ENCODE results near the gene PCDHA1. TPM values are rescaled to one million over a fixed set of nuclear protein-coding genes. Genes with fewer than 3 reads are reported as not detected.

Gene PCDHA1
- total RNA-seq, 1 experiment from 2014 or later, result not detected

DNA sequence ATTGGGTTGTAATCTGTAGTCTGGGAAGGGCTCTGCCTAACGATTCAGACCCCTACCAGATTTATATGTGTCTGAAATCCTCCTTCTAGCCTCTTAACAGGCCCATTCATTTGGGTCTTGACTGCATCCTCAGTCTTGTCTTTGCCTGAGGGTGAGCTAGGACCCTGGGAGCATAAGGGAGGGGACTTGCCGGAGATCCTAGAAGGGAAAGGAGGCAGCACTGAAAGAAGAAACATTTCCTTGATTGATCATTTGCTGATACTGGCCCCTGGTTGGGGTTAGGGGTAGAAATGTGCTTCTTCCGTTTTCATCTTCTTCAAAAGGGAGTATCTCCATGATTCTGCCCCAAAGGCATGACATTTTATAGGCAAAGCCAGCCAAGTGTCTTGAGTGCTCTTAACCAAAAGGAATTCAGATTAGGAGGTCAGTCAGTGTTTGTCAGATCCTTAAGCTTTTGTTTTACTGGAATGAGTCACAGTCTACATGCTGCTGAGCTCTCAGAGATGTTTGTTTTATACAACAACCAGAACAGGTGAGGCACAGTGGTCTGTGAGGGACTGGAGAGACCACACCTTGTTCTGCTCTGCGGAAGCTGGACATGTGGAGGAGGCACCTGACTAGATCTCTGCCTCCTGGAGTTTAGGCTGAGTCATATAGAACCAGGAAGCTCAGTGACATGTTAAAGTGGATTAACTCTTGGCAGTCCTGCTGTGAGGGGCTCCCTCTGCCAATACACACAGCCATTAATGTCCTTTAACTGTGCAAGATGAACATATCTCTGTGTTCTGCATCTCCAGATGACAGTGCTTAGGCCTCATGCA, 218.1 kb downstream of the PCDHA1 start:
- Histone ChIP-seq H3K4me3 (replicated peaks in 1 of 2; ENCODE audit: low read depth in 1 of 2, low read length in 2 of 2) (peak overlapping the region in 1 of 2 experiments; percentile 26; a peak in 2 of 4 replicates), H3K36me3 (ENCODE audit: control insufficient read depth in 1 of 2, insufficient read depth in 2 of 2, low read length in 2 of 2) (no peaks in the 10 kb centered on the region), H3K9me2 (ENCODE audit: insufficient read depth) (no peaks in the 10 kb centered on the region), H3K27me3 (ENCODE audit: insufficient read depth, low read length) (no peaks in the 10 kb centered on the region), H3K9me3 (ENCODE audit: control insufficient read depth in 1 of 2, insufficient read depth in 1 of 2, low read depth in 1 of 2, low read length in 2 of 2) (no peaks in the 10 kb centered on the region), H3K9ac (ENCODE audit: low read length) (peak overlapping the region; percentile 23), H3K4me1 (ENCODE audit: control insufficient read depth in 1 of 2, insufficient read depth in 2 of 2, low read length in 2 of 2) (peaks cover 38 to 44% of the 10 kb centered on the region in 2 experiments), H3K4me2 (ENCODE audit: low read length) (peak overlapping the region; percentile 85), H3K79me2 (ENCODE audit: insufficient read depth, low read length) (no peaks in the 10 kb centered on the region), H3K27ac (ENCODE audit: low read depth, low read length) (peak overlapping the region; percentile 86), H2AFZ (ENCODE audit: low read depth, low read length, poor library complexity, severe bottlenecking) (peak overlapping the region; percentile 43), H4K20me1 (ENCODE audit: insufficient read depth) (no peaks in the 10 kb centered on the region)
- RAD21 ChIA-PET (ENCODE audit: low non-redundant PET in 1 of 2, low total read pairs in 2 of 2, uncharacterized antibody in 2 of 2, unreplicated experiment in 2 of 2), result interaction anchor here (1.0 to 1.2 kb wide), 2 partner anchors 36 to 77 kb away, joined by 3 to 7 read pairs; no protein-coding TSS in a partner anchor
- BruUV-seq (replicated peaks), result no TSS peak
- CTCF ChIA-PET, result interaction anchor here (1.0 to 2.9 kb wide), 4 partner anchors 9 to 78 kb away, joined by 3 to 13 read pairs (median 4); partner anchors contain the start of gene PCDHAC1
- ATAC-seq (peak; percentile 83), DNase-seq (ENCODE audit: low read depth, low spot score) (peak; percentile 96)
- POLR2A ChIA-PET, result interaction anchor here (0.8 to 1.9 kb wide), 8 partner anchors 11 to 38 kb away, joined by 3 to 10 read pairs (median 4); partner anchors contain the start of gene PCDHAC2
- intact Hi-C loops (cut with micrococcal nuclease), result loop anchor here (1.0 to 10.0 kb wide), 3 partner anchors 37 to 279 kb away; partner anchors contain the start of gene PCDHAC1
- no peak for TF ChIP-seq ZFX (IDR thresholded peaks at IDR 0.05)
- TF ChIP-seq POLR2A (IDR thresholded peaks at IDR 0.05; ENCODE audit: borderline replicate concordance, extremely low read depth, insufficient read depth, insufficient read length), result no peak
- TF ChIP-seq RAD21 (IDR thresholded peaks at IDR 0.05; ENCODE audit: low read depth), result 0 out of 2 replicates have a peak, but pooled peaks have one; percentile 3
- TF ChIP-seq, protein P1, sequence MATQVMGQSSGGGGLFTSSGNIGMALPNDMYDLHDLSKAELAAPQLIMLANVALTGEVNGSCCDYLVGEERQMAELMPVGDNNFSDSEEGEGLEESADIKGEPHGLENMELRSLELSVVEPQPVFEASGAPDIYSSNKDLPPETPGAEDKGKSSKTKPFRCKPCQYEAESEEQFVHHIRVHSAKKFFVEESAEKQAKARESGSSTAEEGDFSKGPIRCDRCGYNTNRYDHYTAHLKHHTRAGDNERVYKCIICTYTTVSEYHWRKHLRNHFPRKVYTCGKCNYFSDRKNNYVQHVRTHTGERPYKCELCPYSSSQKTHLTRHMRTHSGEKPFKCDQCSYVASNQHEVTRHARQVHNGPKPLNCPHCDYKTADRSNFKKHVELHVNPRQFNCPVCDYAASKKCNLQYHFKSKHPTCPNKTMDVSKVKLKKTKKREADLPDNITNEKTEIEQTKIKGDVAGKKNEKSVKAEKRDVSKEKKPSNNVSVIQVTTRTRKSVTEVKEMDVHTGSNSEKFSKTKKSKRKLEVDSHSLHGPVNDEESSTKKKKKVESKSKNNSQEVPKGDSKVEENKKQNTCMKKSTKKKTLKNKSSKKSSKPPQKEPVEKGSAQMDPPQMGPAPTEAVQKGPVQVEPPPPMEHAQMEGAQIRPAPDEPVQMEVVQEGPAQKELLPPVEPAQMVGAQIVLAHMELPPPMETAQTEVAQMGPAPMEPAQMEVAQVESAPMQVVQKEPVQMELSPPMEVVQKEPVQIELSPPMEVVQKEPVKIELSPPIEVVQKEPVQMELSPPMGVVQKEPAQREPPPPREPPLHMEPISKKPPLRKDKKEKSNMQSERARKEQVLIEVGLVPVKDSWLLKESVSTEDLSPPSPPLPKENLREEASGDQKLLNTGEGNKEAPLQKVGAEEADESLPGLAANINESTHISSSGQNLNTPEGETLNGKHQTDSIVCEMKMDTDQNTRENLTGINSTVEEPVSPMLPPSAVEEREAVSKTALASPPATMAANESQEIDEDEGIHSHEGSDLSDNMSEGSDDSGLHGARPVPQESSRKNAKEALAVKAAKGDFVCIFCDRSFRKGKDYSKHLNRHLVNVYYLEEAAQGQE (IDR thresholded peaks at IDR 0.05; ENCODE audit: low read depth), result no peak
- TF ChIP-seq FOSL1 (IDR thresholded peaks at IDR 0.05; ENCODE audit: low read depth), result peak; percentile 90
- TF ChIP-seq SP1 (IDR thresholded peaks at IDR 0.05; ENCODE audit: low read depth), result peak; percentile 96
- TF ChIP-seq, protein P2, sequence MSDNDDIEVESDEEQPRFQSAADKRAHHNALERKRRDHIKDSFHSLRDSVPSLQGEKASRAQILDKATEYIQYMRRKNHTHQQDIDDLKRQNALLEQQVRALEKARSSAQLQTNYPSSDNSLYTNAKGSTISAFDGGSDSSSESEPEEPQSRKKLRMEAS (IDR thresholded peaks at IDR 0.05), result peak; percentile 91
- peak; percentile 65 for TF ChIP-seq ELF1 (IDR thresholded peaks at IDR 0.05; ENCODE audit: borderline replicate concordance, low read depth)
- TF ChIP-seq SIN3A (IDR thresholded peaks at IDR 0.05; ENCODE audit: low read depth), result peak; percentile 95
- no peak for TF ChIP-seq YY1 (IDR thresholded peaks at IDR 0.05; ENCODE audit: extremely low read depth, insufficient replicate concordance, low read depth, low read length)
- TF ChIP-seq, protein P3, sequence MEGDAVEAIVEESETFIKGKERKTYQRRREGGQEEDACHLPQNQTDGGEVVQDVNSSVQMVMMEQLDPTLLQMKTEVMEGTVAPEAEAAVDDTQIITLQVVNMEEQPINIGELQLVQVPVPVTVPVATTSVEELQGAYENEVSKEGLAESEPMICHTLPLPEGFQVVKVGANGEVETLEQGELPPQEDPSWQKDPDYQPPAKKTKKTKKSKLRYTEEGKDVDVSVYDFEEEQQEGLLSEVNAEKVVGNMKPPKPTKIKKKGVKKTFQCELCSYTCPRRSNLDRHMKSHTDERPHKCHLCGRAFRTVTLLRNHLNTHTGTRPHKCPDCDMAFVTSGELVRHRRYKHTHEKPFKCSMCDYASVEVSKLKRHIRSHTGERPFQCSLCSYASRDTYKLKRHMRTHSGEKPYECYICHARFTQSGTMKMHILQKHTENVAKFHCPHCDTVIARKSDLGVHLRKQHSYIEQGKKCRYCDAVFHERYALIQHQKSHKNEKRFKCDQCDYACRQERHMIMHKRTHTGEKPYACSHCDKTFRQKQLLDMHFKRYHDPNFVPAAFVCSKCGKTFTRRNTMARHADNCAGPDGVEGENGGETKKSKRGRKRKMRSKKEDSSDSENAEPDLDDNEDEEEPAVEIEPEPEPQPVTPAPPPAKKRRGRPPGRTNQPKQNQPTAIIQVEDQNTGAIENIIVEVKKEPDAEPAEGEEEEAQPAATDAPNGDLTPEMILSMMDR (IDR thresholded peaks at IDR 0.05 in 2 of 3, conservative IDR thresholded peaks at IDR 0.05 in 1 of 3; ENCODE audit: borderline replicate concordance in 1 of 3, insufficient read depth in 1 of 3, low read depth in 2 of 3, low read length in 2 of 3), result no peak
- peak; percentile 63 for TF ChIP-seq TCF7L2 (IDR thresholded peaks at IDR 0.05; ENCODE audit: borderline replicate concordance, extremely low read depth, insufficient read depth, insufficient read length)
- TF ChIP-seq CEBPB (IDR thresholded peaks at IDR 0.05; ENCODE audit: low read depth), result peak; percentile 72
- TF ChIP-seq, protein P4, sequence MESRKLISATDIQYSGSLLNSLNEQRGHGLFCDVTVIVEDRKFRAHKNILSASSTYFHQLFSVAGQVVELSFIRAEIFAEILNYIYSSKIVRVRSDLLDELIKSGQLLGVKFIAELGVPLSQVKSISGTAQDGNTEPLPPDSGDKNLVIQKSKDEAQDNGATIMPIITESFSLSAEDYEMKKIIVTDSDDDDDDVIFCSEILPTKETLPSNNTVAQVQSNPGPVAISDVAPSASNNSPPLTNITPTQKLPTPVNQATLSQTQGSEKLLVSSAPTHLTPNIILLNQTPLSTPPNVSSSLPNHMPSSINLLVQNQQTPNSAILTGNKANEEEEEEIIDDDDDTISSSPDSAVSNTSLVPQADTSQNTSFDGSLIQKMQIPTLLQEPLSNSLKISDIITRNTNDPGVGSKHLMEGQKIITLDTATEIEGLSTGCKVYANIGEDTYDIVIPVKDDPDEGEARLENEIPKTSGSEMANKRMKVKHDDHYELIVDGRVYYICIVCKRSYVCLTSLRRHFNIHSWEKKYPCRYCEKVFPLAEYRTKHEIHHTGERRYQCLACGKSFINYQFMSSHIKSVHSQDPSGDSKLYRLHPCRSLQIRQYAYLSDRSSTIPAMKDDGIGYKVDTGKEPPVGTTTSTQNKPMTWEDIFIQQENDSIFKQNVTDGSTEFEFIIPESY (IDR thresholded peaks at IDR 0.05; ENCODE audit: extremely low read depth, insufficient replicate concordance, low read length), result peak; percentile 1
- TF ChIP-seq POLR2AphosphoS5 (IDR thresholded peaks at IDR 0.05; ENCODE audit: low read depth, low read length), result peak; percentile 58
- TF ChIP-seq SRF (IDR thresholded peaks at IDR 0.05; ENCODE audit: low read depth), result peak; percentile 73
- TF ChIP-seq JUND (IDR thresholded peaks at IDR 0.05), result peak; percentile 96
- TF ChIP-seq, protein P5, sequence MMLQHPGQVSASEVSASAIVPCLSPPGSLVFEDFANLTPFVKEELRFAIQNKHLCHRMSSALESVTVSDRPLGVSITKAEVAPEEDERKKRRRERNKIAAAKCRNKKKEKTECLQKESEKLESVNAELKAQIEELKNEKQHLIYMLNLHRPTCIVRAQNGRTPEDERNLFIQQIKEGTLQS (IDR thresholded peaks at IDR 0.05), result no peak

Data from HCT116 (cell line).